K562 (cell line): ENCODE data around the gene FARP1. TPM values are rescaled to one million over a fixed set of nuclear protein-coding genes. Genes with fewer than 3 reads are reported as not detected.

Source experiments
- ATAC-seq: fragments of 200-7000 bp; cut with Tn5 transposase; 3 replicates; pipeline ENCODE4 v1.9.1; 2020; ENCODE audit warnings: moderate library complexity
- BruUV-seq: library from RNA; stranded (reverse); fragments of 400-500 nt; replicated peaks from 2 replicates; lab custom pipeline; 2021; lab: Mats Ljungman, UMichigan
- CTCF ChIA-PET: fragments of 300-600 bp; formaldehyde crosslinking; extraction: SDS; loops from one replicate; lab custom pipeline; 2021; ENCODE audit warnings: low intra/inter-chr PET ratio; lab: Yijun Ruan, JAX
- POLR2A ChIA-PET: fragments of 300-600, 350-650 bp; sonication (Branson Sonifier 250); formaldehyde crosslinking; extraction: SDS; loops from one replicate; lab custom pipeline; 2021; ENCODE audit warnings: antibody characterized with exemption, inconsistent platforms; lab: Yijun Ruan, JAX
- DNase-seq, 4 experiments: peaks; one replicate each; pipeline versions ENCODE4 v3.0.0 to v3.0.0-alpha.2; 2011 to 2018; ENCODE audit warnings: low spot score in 3 of 4, mixed read lengths in 3 of 4; ENCODE audit errors: extremely low read depth in 1 of 4
- FAIRE-seq: peaks from 2 replicates; lab custom pipeline; 2011; peaks lifted over from hg19 to GRCh38; lab: Jason Lieb, UNC
- H2AFZ ChIP-seq: 2 replicates; pipeline ENCODE4 v1.6.0; 2011; ENCODE audit warnings: low read depth, low read length, control low read depth, inconsistent platforms
- H3K27ac ChIP-seq: fragments of 200-600 bp; 3 replicates; pipeline ENCODE4 v1.8.0; 2011; ENCODE audit warnings: low read depth, mild to moderate bottlenecking, control low read depth, inconsistent platforms, low read length, moderate library complexity, mixed read lengths; ENCODE audit errors: extremely low read depth
- H3K27me3 ChIP-seq, 2 experiments: fragments of 300-600 bp in 1 of 2; 2 replicates in 1 of 2; 3 replicates in 1 of 2; pipeline versions ENCODE4 v1.6.0 to v1.8.0; 2011; ENCODE audit warnings: inconsistent platforms in 2 of 2, low read length in 2 of 2, mild to moderate bottlenecking in 1 of 2, mixed read lengths in 1 of 2, moderate library complexity in 1 of 2; ENCODE audit not compliant: control insufficient read depth in 2 of 2, insufficient read depth in 2 of 2
- H3K36me3 ChIP-seq: fragments of 300-600 bp; 3 replicates; pipeline ENCODE4 v1.8.0; 2011; ENCODE audit warnings: mild to moderate bottlenecking, low read length, inconsistent platforms; ENCODE audit not compliant: control insufficient read depth, insufficient read depth
- H3K4me1 ChIP-seq, 2 experiments: fragments of 200-600 bp in 1 of 2; replicated peaks in 1 of 2; 2 replicates in 1 of 2; 3 replicates in 1 of 2; pipeline versions ENCODE4 v1.5.1 to v1.8.0; 2011; ENCODE audit warnings: inconsistent platforms in 2 of 2, low read length in 2 of 2, mild to moderate bottlenecking in 1 of 2, mixed read lengths in 1 of 2, moderate library complexity in 1 of 2; ENCODE audit not compliant: control insufficient read depth in 2 of 2, insufficient read depth in 2 of 2
- H3K4me2 ChIP-seq: 2 replicates; pipeline ENCODE4 v1.6.1; 2011; ENCODE audit warnings: low read length, control low read depth, inconsistent platforms, mixed read lengths; ENCODE audit not compliant: insufficient read depth
- H3K4me3 ChIP-seq: fragments of 200-600 bp; sonication (generic), shearing (Covaris generic); 2 replicates; pipeline ENCODE4 v1.5.1; 2016; ENCODE audit warnings: control low read depth, inconsistent platforms
- H3K79me2 ChIP-seq: fragments of 200-600 bp; 3 replicates; pipeline ENCODE4 v1.8.0; 2011; ENCODE audit warnings: low read length, inconsistent platforms; ENCODE audit not compliant: control insufficient read depth, insufficient read depth
- H3K9ac ChIP-seq, 2 experiments: 2 replicates each; pipeline versions ENCODE4 v1.6.0 to v1.6.1; 2011; ENCODE audit warnings: low read depth in 2 of 2, low read length in 2 of 2, control low read depth in 1 of 2, inconsistent platforms in 1 of 2, mild to moderate bottlenecking in 1 of 2, mixed read lengths in 1 of 2; ENCODE audit not compliant: insufficient read depth in 1 of 2
- H3K9me1 ChIP-seq: one replicate; pipeline ENCODE4 v1.6.0; 2011; ENCODE audit warnings: inconsistent platforms, mild to moderate bottlenecking, low read length, moderate library complexity; ENCODE audit not compliant: control insufficient read depth, insufficient read depth
- H3K9me3 ChIP-seq: replicated peaks from 2 replicates; pipeline ENCODE4 v1.5.1; 2011; ENCODE audit warnings: low read depth, low read length, inconsistent platforms; ENCODE audit not compliant: control insufficient read depth, insufficient read depth
- H4K20me1 ChIP-seq: replicated peaks from 2 replicates; pipeline ENCODE4 v1.6.1; 2011; ENCODE audit warnings: low read length, inconsistent platforms, mixed read lengths; ENCODE audit not compliant: control insufficient read depth, insufficient read depth
- ELF4 ChIP-seq: fragments of 450-650 bp; formaldehyde crosslinking; IDR thresholded peaks from 2 replicates; pipeline ENCODE4 v1.4.0; 2022; ENCODE audit warnings: missing genetic modification characterization
- HMGN3 ChIP-seq: IDR thresholded peaks from 2 replicates; pipeline ENCODE4 v1.6.1; 2011; ENCODE audit warnings: borderline replicate concordance, low read depth, mild to moderate bottlenecking, mixed read lengths, low read length; ENCODE audit not compliant: insufficient read length; ENCODE audit errors: extremely low read depth
- SRSF7 ChIP-seq: fragments of 200-400 bp; formaldehyde crosslinking; optimal IDR thresholded peaks from 2 replicates; pipeline ENCODE3; 2017; ENCODE audit warnings: mild to moderate bottlenecking, low read depth, low read length
- ZC3H11A ChIP-seq: IDR thresholded peaks from 2 replicates; pipeline ENCODE4 v1.6.1; 2012; ENCODE audit warnings: low read depth, low read length, improper control_type of control experiment
- ZFPM2 ChIP-seq: fragments of 250-450 bp; sonication (Bioruptor Pico); IDR thresholded peaks from 2 replicates; pipeline ENCODE4 v1.5.1; 2022; ENCODE audit warnings: mild to moderate bottlenecking
- ZNF668 ChIP-seq: fragments of 250-450 bp; sonication (Bioruptor Pico); IDR thresholded peaks from 2 replicates; pipeline ENCODE4 v1.8.0; 2022; ENCODE audit warnings: mild to moderate bottlenecking, inconsistent platforms
- WGBS: fragments of 100-300 bp; shearing (Covaris generic); methylation state at CpG from one replicate; pipeline ENCODE4 v1.1.6; 2016; ENCODE audit warnings: low coverage, mixed read lengths; ENCODE audit not compliant: insufficient coverage; ENCODE audit errors: missing lambda C conversion rate; 5-methylcytosine and 5-hydroxymethylcytosine counted together
- in situ Hi-C: fragments of 300-500 bp; cut with MboI; formaldehyde crosslinking; loops from 4 replicates; pipeline ENCODE4 v1.15.0; 2018; ENCODE audit warnings: inconsistent platforms, mixed read lengths
- intact Hi-C: fragments of 100-400 bp; cut with micrococcal nuclease; formaldehyde crosslinking; loops from 2 replicates; pipeline ENCODE4 v1.14.2; 2022
- polyA plus RNA-seq, 8 experiments: library from polyadenylated mRNA; depleted of rRNA in 4 of 8; stranded (reverse) in 5 of 8; unstranded in 3 of 8; fragments of >200 nt; fragmentation: Nextera tagmentation in 2 of 8; fragmentation: Illumina TruSeq in 1 of 8; extraction: Ambion mirVana in 2 of 8; extraction: Trizol in 1 of 8; gene quantifications; 2 replicates each; pipeline versions ENCODE4 v1.2.1 to v1.2.3, GENCODE V29; 2011 to 2014; ENCODE audit warnings: inconsistent platforms in 1 of 8, missing spikeins in 1 of 8
- total RNA-seq, 7 experiments: library from RNA; depleted of rRNA in 6 of 7; stranded (reverse); fragments of >200 nt in 6 of 7; fragmentation: Illumina TruSeq in 2 of 7; extraction: Trizol in 2 of 7; gene quantifications; 2 replicates each; pipeline versions ENCODE4 v1.2.1 to v1.2.3, GENCODE V29; 2011 to 2021; ENCODE audit warnings: low replicate concordance in 1 of 7
- TF ChIP-seq, protein P1 (sequence below): fragments of 250-450 bp; sonication (Bioruptor Pico); IDR thresholded peaks from 2 replicates; pipeline ENCODE4 v1.5.0; 2022; ENCODE audit warnings: mild to moderate bottlenecking
- TF ChIP-seq, protein P2 (sequence below): fragments of 250-450 bp; sonication (Bioruptor Pico); IDR thresholded peaks from 2 replicates; pipeline ENCODE4 v1.4.0; 2020; ENCODE audit warnings: borderline replicate concordance
- TF ChIP-seq, protein P3 (sequence below): fragments of 450-650 bp; formaldehyde crosslinking; IDR thresholded peaks from 2 replicates; pipeline ENCODE4 v1.4.0; 2020; ENCODE audit warnings: mild to moderate bottlenecking, mixed read lengths

Gene FARP1
- total and polyA plus RNA-seq, 9 of the 15 experiments (the other 6 are each of a cell fraction or from before 2014, with no cell fraction given) = 0.03 to 0.29 (median 0.05) TPM; not detected in 3

DNA sequence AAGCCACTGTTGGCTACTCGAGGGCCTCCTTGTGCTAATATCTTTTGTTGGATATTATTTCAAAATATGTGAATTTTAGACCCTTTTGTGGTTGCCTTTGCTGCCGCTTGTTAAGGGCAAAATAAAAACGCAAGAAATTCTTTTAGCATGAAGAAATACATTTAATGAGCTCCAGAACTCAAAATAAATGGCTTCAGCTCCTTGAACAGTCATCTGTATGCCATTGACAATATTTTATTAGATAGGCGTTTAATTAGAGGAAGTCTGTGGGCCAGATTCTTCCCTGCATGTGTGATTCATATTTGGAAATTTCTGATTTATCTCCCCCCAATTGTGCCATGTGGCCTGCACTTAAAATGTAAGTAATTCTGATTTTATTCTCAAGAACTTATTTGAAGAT, 256.9 kb downstream of the FARP1 start:
- 0% methylated on average over 4 of the region's 4 CpGs for WGBS
- BruUV-seq = no TSS peak
- CTCF ChIA-PET = no interaction called here

DNA sequence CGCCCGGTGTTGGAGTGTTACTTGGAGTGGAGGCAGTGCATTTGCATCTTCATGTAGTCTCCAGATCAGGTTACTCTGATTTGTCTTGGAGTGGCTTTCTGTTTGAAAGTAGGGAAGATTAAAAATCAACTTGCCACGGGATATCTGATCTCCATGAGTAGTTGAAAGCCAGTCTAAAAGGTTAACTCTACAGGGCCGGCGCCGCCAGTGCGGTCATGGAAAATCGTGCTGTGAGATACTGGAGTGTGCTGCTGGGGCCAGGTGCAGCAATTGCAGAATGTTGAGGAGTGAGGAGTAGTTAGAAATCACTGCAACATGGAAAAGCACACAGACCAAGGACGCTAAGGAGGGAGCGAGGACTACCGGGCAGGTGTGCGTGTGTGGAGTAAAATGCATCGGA, 259.0 kb downstream of the FARP1 start:
- Histone ChIP-seq H3K9ac (no peak overlapping the region), H4K20me1 (no peaks in the 10 kb centered on the region; the same call in 1 of the 2 replicates), H3K27ac (no peak overlapping the region), H3K36me3 (no peaks in the 10 kb centered on the region), H3K9me1 (no peaks in the 10 kb centered on the region), H3K27me3 (peaks cover 11 to 21% of the 10 kb centered on the region in 2 experiments), H3K9me3 (no peaks in the 10 kb centered on the region), H3K4me1 (no peaks in the 10 kb centered on the region), H3K4me2 (no peak overlapping the region), H3K4me3 (no peak overlapping the region), H3K79me2 (no peaks in the 10 kb centered on the region), H2AFZ (no peak overlapping the region)
- no peak for ATAC-seq
- in situ Hi-C loops (no loop called here), intact Hi-C loops (no loop called here)
- CTCF ChIA-PET = no interaction called here
- DNase-seq = no peak
- no TSS peak for BruUV-seq
- FAIRE-seq = no peak
- POLR2A ChIA-PET = no interaction called here
- 5% methylated on average over 13 of the region's 13 CpGs for WGBS
- no peak for TF ChIP-seq SRSF7
- TF ChIP-seq ELF4 = no peak
- TF ChIP-seq, protein P1, sequence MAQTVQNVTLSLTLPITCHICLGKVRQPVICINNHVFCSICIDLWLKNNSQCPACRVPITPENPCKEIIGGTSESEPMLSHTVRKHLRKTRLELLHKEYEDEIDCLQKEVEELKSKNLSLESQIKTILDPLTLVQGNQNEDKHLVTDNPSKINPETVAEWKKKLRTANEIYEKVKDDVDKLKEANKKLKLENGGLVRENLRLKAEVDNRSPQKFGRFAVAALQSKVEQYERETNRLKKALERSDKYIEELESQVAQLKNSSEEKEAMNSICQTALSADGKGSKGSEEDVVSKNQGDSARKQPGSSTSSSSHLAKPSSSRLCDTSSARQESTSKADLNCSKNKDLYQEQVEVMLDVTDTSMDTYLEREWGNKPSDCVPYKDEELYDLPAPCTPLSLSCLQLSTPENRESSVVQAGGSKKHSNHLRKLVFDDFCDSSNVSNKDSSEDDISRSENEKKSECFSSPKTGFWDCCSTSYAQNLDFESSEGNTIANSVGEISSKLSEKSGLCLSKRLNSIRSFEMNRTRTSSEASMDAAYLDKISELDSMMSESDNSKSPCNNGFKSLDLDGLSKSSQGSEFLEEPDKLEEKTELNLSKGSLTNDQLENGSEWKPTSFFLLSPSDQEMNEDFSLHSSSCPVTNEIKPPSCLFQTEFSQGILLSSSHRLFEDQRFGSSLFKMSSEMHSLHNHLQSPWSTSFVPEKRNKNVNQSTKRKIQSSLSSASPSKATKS = no peak
- TF ChIP-seq, protein P2, sequence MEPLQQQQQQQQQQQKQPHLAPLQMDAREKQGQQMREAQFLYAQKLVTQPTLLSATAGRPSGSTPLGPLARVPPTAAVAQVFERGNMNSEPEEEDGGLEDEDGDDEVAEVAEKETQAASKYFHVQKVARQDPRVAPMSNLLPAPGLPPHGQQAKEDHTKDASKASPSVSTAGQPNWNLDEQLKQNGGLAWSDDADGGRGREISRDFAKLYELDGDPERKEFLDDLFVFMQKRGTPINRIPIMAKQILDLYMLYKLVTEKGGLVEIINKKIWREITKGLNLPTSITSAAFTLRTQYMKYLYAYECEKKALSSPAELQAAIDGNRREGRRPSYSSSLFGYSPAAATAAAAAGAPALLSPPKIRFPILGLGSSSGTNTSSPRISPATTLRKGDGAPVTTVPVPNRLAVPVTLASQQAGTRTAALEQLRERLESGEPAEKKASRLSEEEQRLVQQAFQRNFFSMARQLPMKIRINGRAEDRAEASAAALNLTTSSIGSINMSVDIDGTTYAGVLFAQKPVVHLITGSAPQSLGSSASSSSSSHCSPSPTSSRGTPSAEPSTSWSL (CRISPR knock-in tag) = no peak
- no peak for TF ChIP-seq ZFPM2 (CRISPR knock-in tag)
- no peak for TF ChIP-seq HMGN3
- no peak for TF ChIP-seq ZNF668 (CRISPR knock-in tag)

More for the DNA sequence above, 256.9 kb downstream of the FARP1 start:
- FAIRE-seq (no peak), DNase-seq (no peak), ATAC-seq (no peak)
- Histone ChIP-seq H4K20me1 (no peaks in the 10 kb centered on the region; the same call in 1 of the 2 replicates), H3K27me3 (peaks cover 12 to 30% of the 10 kb centered on the region in 2 experiments), H3K36me3 (no peaks in the 10 kb centered on the region), H3K4me1 (no peaks in the 10 kb centered on the region; a peak in 1 of 5 replicates), H3K4me3 (no peak overlapping the region), H3K9me1 (no peaks in the 10 kb centered on the region), H3K4me2 (no peak overlapping the region), H2AFZ (no peak overlapping the region), H3K9ac (no peak overlapping the region), H3K79me2 (no peaks in the 10 kb centered on the region), H3K9me3 (no peaks in the 10 kb centered on the region), H3K27ac (no peak overlapping the region)
- in situ Hi-C loops (no loop called here), intact Hi-C loops (no loop called here)
- TF ChIP-seq, protein P3, sequence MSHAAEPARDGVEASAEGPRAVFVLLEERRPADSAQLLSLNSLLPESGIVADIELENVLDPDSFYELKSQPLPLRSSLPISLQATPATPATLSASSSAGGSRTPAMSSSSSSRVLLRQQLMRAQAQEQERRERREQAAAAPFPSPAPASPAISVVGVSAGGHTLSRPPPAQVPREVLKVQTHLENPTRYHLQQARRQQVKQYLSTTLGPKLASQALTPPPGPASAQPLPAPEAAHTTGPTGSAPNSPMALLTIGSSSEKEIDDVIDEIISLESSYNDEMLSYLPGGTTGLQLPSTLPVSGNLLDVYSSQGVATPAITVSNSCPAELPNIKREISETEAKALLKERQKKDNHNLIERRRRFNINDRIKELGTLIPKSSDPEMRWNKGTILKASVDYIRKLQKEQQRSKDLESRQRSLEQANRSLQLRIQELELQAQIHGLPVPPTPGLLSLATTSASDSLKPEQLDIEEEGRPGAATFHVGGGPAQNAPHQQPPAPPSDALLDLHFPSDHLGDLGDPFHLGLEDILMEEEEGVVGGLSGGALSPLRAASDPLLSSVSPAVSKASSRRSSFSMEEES (CRISPR knock-in tag) = no peak
- TF ChIP-seq ZC3H11A = no peak
- POLR2A ChIA-PET = no interaction called here
